Regular cardiac myocyte (primary cell): ENCODE data around the gene CCDC142. TPM values are rescaled to one million over a fixed set of nuclear protein-coding genes. Genes with fewer than 3 reads are reported as not detected.

Experiments
- total RNA-seq: library from RNA; depleted of rRNA; stranded (reverse); fragments of >200 nt; gene quantifications from 2 replicates; pipeline ENCODE4 v1.2.3, GENCODE V29; 2014

CCDC142 gene
- 18.0 and 22.3 TPM in 2 replicates for total RNA-seq

GRCh38 chr2:74482801-74483674 is at the start of gene CCDC142, which contains the start of gene TTC31:
Gene CCDC142 (minus strand): TSS chr2:74482998. CDS start chr2:74482837, 161 bp downstream.
Gene TTC31 (plus strand): TSS chr2:74483081. CDS start chr2:74483096, 15 bp downstream.

GRCh38 chr2:74529357-74530238 is 46.8 kb upstream of the CCDC142 start, which contains the start of the genes AUP1 and HTRA2:
Gene AUP1 (minus strand): TSS chr2:74529706. CDS start chr2:74529629, 77 bp downstream.
Gene HTRA2 (plus strand): TSS chr2:74529933. CDS start chr2:74530007, 74 bp downstream.

GRCh38 chr2:74525717-74526648 is 43.2 kb upstream of the CCDC142 start, which contains the start of gene DQX1:
Gene DQX1 (minus strand): TSS chr2:74526231. CDS start chr2:74525729, 502 bp downstream.

GRCh38 chr2:74514368-74515270 is 31.8 kb upstream of the CCDC142 start, which contains the start of gene TLX2:
Gene TLX2 (plus strand): TSS chr2:74514450. CDS start chr2:74514807, 357 bp downstream.

GRCh38 chr2:74507145-74507925 is 24.5 kb upstream of the CCDC142 start, which contains the start of gene PCGF1:
Gene PCGF1 (minus strand): TSS chr2:74507695. CDS start chr2:74507668, 27 bp downstream.

GRCh38 chr2:74499267-74499939 is 16.6 kb upstream of the CCDC142 start, which contains the start of gene LBX2:
Gene LBX2 (minus strand): TSS chr2:74499603. CDS start chr2:74499537, 66 bp downstream.

GRCh38 chr2:74472086-74472944 is 10.5 kb downstream of the CCDC142 start, which contains the start of gene MRPL53:
Gene MRPL53 (minus strand): TSS chr2:74472680. CDS start chr2:74472660, 20 bp downstream.

GRCh38 chr2:74458132-74458937 is 24.5 kb downstream of the CCDC142 start, which contains the start of gene WBP1:
Gene WBP1 (plus strand): TSS chr2:74458438. CDS start chr2:74458603, 165 bp downstream.

GRCh38 chr2:74454654-74455511 is 27.9 kb downstream of the CCDC142 start, which contains the start of gene INO80B:
Gene INO80B (plus strand): TSS chr2:74455087. CDS start chr2:74455117, 30 bp downstream.

GRCh38 chr2:74441690-74442482 is 40.9 kb downstream of the CCDC142 start, which contains the start of gene RTKN:
Gene RTKN (minus strand): TSS chr2:74441937. CDS start chr2:74441816, 121 bp downstream.

